ENCODE results near the gene BCL2L11. TPM values are rescaled to one million over a fixed set of nuclear protein-coding genes. Genes with fewer than 3 reads are reported as not detected.

The BCL2L11 gene
- polyA plus RNA-seq, 1 experiment, result 0.78 TPM

DNA sequence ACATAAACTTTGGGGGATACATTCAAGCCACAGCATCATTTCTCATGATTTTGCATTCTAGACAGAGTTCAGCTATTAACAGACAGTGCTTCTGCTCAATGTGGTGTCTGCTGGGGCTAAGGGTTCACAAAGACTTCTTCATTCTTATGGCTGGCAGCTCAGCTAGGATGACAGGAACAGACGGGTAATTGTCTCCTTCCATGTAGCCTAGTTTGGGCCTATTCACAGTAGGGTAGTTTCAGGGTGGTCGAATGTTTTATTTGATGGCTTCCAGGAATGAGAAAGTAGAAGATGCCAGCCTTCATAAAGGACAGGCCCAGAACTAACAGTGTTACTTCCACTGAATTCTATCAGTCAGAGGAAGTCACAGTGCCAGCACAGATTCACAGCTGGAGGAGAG lies 26.0 kb upstream of the BCL2L11 start:
- H3K36me3 ChIP-seq (ENCODE audit: control insufficient read depth, insufficient read depth, low read length), result no peaks in the 10 kb centered on the region
- no peak for DNase-seq (ENCODE audit: low read depth)
- no peak overlapping the region for H3K4me3 ChIP-seq (ENCODE audit: low read depth, low read length)
- peaks cover 29% of the 10 kb centered on the region for H3K27me3 ChIP-seq (ENCODE audit: control insufficient read depth, insufficient read depth, low read length)
- ChIA-PET POLR2A (no interaction called here), CTCF (no interaction called here)
- TF ChIP-seq, protein P1, sequence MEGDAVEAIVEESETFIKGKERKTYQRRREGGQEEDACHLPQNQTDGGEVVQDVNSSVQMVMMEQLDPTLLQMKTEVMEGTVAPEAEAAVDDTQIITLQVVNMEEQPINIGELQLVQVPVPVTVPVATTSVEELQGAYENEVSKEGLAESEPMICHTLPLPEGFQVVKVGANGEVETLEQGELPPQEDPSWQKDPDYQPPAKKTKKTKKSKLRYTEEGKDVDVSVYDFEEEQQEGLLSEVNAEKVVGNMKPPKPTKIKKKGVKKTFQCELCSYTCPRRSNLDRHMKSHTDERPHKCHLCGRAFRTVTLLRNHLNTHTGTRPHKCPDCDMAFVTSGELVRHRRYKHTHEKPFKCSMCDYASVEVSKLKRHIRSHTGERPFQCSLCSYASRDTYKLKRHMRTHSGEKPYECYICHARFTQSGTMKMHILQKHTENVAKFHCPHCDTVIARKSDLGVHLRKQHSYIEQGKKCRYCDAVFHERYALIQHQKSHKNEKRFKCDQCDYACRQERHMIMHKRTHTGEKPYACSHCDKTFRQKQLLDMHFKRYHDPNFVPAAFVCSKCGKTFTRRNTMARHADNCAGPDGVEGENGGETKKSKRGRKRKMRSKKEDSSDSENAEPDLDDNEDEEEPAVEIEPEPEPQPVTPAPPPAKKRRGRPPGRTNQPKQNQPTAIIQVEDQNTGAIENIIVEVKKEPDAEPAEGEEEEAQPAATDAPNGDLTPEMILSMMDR (IDR thresholded peaks at IDR 0.05; ENCODE audit: insufficient read depth, low read depth, low read length), result no peak

DNA sequence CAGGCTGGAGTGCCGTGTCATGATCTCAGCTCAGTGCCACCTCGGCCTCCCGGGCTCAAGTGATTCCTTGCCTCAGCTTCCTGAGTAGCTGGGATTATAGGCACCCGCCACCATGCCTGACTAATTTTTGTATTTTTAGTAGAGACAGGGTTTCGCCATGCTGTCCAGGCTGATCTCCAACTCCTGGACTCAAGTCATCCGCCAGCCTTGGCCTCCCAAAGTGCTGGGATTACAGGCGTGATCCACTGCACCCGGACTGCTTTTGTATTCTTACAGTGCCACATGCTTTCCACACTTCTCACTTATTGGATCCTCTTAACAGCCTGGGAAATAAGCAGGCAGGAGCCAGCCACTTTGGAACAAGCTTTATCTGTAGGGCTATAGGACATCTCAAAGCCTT lies 25.3 kb upstream of the BCL2L11 start:
- Histone ChIP-seq H3K4me3 (ENCODE audit: low read depth, low read length) (no peak overlapping the region), H3K36me3 (ENCODE audit: control insufficient read depth, insufficient read depth, low read length) (no peaks in the 10 kb centered on the region), H3K27me3 (ENCODE audit: control insufficient read depth, insufficient read depth, low read length) (peaks cover 28% of the 10 kb centered on the region)
- CTCF ChIA-PET, result no interaction called here
- POLR2A ChIA-PET, result no interaction called here
- no peak for DNase-seq (ENCODE audit: low read depth)
- TF ChIP-seq, protein P1 (IDR thresholded peaks at IDR 0.05; ENCODE audit: insufficient read depth, low read depth, low read length), result no peak

DNA sequence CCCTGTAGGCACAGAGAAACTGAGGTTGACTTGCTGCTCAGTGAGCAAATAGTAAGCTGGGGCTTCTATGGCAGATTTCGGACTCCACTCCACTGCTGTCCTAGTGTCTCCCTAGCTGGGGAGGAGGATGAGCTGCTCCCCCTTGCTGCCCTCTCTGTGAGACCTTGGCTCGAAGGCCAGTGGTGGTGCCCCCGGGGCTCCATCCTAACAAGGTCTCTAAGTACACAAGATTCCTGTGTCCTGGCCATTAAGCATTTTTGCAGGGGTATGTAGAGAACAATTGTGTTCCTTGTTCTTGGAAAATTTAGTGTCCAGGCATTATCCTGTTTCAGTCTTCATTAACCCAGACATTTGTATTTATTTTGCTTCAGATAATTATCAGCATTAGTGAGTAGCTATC lies 21.3 kb upstream of the BCL2L11 start:
- POLR2A ChIA-PET, result no interaction called here
- peaks cover 26% of the 10 kb centered on the region for H3K27me3 ChIP-seq (ENCODE audit: control insufficient read depth, insufficient read depth, low read length)
- CTCF ChIA-PET, result interaction anchor here (1.8 to 2.2 kb wide), 2 partner anchors 9 to 15 kb away, joined by 4 to 5 read pairs; no protein-coding TSS in a partner anchor

GRCh38 chr2:111100087-111100764 lies 20.5 kb upstream of the BCL2L11 start:
- DNase-seq (ENCODE audit: low read depth), result no peak
- peaks cover 23% of the 10 kb centered on the region for H3K27me3 ChIP-seq (ENCODE audit: control insufficient read depth, insufficient read depth, low read length)
- H3K36me3 ChIP-seq (ENCODE audit: control insufficient read depth, insufficient read depth, low read length), result no peaks in the 10 kb centered on the region
- no peak overlapping the region for H3K4me3 ChIP-seq (ENCODE audit: low read depth, low read length)
- TF ChIP-seq, protein P1 (IDR thresholded peaks at IDR 0.05; ENCODE audit: insufficient read depth, low read depth, low read length), result no peak
- ChIA-PET POLR2A (no interaction called here), CTCF (interaction anchor here (2.2 kb wide), 1 partner anchor 10 kb away, joined by 5 read pairs; no protein-coding TSS in a partner anchor)

More for the DNA sequence above, 21.3 kb upstream of the BCL2L11 start:
- Histone ChIP-seq H3K4me3 (ENCODE audit: low read depth, low read length) (no peak overlapping the region), H3K36me3 (ENCODE audit: control insufficient read depth, insufficient read depth, low read length) (no peaks in the 10 kb centered on the region)
- DNase-seq (ENCODE audit: low read depth), result no peak
- TF ChIP-seq, protein P1 (IDR thresholded peaks at IDR 0.05; ENCODE audit: insufficient read depth, low read depth, low read length), result no peak

DNA sequence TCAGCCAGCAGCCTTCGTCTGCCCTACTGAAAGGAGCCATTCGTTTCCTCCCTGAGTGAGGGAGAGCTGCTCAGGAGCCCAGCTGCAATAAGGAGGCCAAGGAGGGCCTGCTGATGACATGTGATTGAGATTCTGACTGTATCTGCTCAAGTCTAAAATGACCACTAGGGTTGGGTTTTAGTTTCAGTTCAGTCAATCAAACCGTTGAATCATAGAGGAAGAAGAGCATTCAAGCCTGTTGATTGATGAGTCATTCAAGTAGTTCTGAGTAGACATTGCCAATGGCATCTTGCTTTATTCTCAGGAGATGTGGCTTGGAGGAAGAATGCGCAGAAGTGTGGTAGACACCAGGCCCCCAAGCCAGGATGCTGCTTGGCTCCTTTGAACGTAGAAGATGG lies 19.9 kb upstream of the BCL2L11 start:
- DNase-seq (ENCODE audit: low read depth), result no peak
- H3K4me3 ChIP-seq (ENCODE audit: low read depth, low read length), result no peak overlapping the region
- POLR2A ChIA-PET, result no interaction called here
- H3K27me3 ChIP-seq (ENCODE audit: control insufficient read depth, insufficient read depth, low read length), result peaks cover 19% of the 10 kb centered on the region
- TF ChIP-seq, protein P1 (IDR thresholded peaks at IDR 0.05; ENCODE audit: insufficient read depth, low read depth, low read length), result no peak
- no peaks in the 10 kb centered on the region for H3K36me3 ChIP-seq (ENCODE audit: control insufficient read depth, insufficient read depth, low read length)
- CTCF ChIA-PET, result interaction anchor here (2.2 kb wide), 1 partner anchor 10 kb away, joined by 5 read pairs; no protein-coding TSS in a partner anchor
